RWPE1 (cell line): Measurements from ENCODE around the gene NMRK1.

Source experiments
- CTCF ChIA-PET: fragments of 350-600 bp; sonication (Branson Sonifier 250); formaldehyde crosslinking; extraction: SDS; loops from one replicate; lab custom pipeline; 2021; lab: Yijun Ruan, JAX
- POLR2A ChIA-PET: fragments of 400-600 bp; formaldehyde crosslinking; extraction: SDS; loops from one replicate; lab custom pipeline; 2020; ENCODE audit warnings: antibody characterized with exemption; ENCODE audit not compliant: low non-redundant PET; lab: Yijun Ruan, JAX
- DNase-seq: peaks from one replicate; pipeline ENCODE4 v3.0.0; 2012; ENCODE audit warnings: low spot score
- H3K27ac ChIP-seq: fragments of 450-650 bp; 2 replicates; pipeline ENCODE4 v1.5.1; 2017
- CTCF ChIP-seq: fragments of 450-650 bp; conservative IDR thresholded peaks from 2 replicates; pipeline ENCODE4 v1.5.1; 2017; ENCODE audit warnings: low read depth, mild to moderate bottlenecking

NMRK1 gene

DNA sequence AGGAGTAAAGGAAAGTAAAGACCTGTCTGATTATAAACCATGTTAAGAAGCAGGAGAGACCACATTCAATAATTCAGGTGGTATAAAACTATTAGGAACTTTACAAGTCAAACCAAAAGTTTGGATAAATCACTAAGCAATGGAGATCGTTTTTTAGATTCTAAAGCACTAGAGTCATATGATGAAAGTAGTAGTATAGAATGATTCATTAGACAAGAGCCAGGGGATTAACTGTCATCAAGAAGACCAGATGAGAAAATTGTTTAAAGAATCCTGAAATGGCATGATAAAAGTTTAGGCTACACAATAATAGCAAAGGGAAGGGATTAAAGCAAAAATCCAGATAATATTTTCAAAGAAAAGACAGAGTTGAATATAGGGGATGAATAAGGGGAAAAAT, 46.9 kb downstream of the NMRK1 start:
- CTCF ChIA-PET: interaction anchor here (0.7 kb wide), 1 partner anchor 127 kb away, joined by 3 read pairs; no protein-coding TSS in a partner anchor
- POLR2A ChIA-PET: no interaction called here
- H3K27ac ChIP-seq: no peak overlapping the region
- TF ChIP-seq CTCF: no peak
- DNase-seq: no peak

DNA sequence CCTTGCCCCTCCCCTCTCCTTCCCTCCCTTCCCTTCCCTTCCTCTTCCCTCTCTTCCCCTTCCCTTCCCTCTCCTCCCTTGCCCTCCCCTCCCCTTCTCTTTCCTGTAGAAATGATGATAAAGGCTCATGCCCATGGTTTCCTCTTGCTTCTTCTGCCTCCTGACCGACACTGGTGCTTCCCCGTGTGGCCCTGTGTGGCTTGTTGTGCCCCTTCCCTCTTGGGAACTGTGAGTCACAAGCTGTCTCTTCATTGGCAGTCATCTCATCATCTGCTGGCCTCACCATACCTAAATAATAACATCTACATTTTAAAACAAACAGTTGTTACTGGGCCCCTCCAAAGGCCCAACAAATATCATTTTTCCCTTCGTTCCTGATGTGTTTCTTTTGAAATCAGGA, 48.2 kb downstream of the NMRK1 start:
- no peak for TF ChIP-seq CTCF
- no peak overlapping the region for H3K27ac ChIP-seq
- ChIA-PET POLR2A (no interaction called here), CTCF (interaction anchor here (0.8 to 1.0 kb wide), 2 partner anchors 15 to 148 kb away, joined by 3 read pairs; no protein-coding TSS in a partner anchor)
- DNase-seq: no peak

DNA sequence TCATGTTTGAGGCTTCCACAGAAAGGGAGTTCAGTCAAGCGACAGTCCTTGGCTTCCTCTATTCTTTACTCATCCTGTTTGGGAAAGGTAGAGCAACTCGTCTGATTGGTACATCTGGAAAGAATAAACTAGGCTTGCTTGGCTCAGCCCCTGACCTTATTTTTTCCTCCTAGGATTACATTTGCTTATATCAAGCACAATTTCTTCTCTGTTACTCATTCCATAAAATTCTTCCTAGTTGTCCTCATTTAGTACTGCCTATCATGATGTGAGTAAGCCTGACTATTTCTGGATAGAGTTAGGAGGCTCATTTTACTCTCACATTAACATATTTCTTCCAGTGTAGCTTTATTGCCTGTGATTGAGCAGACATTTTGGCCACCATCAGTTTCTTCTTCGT, 48.9 kb downstream of the NMRK1 start:
- ChIA-PET POLR2A (no interaction called here), CTCF (interaction anchor here (0.5 to 1.0 kb wide), 2 partner anchors 15 to 116 kb away, joined by 3 to 5 read pairs; no protein-coding TSS in a partner anchor)
- TF ChIP-seq CTCF: no peak
- DNase-seq: no peak
- no peak overlapping the region for H3K27ac ChIP-seq

GRCh38 chr9:75036793-75037192, 51.2 kb downstream of the NMRK1 start:
- TF ChIP-seq CTCF: no peak
- DNase-seq: no peak
- CTCF ChIA-PET: no interaction called here
- POLR2A ChIA-PET: no interaction called here
- no peak overlapping the region for H3K27ac ChIP-seq

DNA sequence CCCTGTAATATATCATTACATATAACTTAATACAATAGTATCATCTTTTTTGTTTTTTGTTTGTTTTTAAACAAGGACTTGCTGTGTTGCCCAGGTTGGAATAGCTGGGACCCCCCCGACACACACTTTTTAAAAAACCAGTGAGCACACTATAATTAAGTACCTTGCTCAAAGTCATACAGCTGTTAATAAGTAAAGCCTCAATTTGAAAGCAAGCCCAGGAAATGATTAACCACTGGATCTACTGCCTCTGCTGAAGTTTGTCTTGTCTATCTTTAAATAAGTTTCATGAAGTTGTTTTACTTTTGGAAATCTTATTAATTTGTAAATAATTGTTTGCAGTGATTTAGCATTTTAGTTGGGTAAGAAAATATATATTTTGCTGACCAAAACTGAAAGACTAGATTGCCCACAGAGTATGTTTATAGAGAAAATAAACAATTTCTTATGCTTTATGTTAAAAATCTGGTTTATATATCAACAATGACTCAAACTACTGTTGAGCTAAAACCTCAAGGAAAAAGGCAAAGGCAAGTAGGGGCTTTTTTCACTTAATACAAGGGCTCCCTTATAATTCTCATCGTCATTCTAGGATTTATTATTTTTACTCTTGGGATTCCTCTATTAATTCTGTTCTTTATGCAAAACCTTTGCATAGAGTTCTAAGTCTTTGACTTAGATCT, 54.0 kb downstream of the NMRK1 start:
- CTCF ChIA-PET: interaction anchor here (1.0 kb wide), 1 partner anchor 56 kb away, joined by 3 read pairs; no protein-coding TSS in a partner anchor
- POLR2A ChIA-PET: no interaction called here

More for the DNA sequence above, 54.0 kb downstream of the NMRK1 start:
- TF ChIP-seq CTCF: no peak
- no peak for DNase-seq
- no peak overlapping the region for H3K27ac ChIP-seq
